Measurements from ENCODE around the gene LAP3.
A peak's percentile ranks its signal among the peaks of the same experiment; 100 is the strongest.
"Not testable (repeated sequence)": the region's sequence is repeated elsewhere in the genome, so short reads cannot be mapped to it uniquely, and the experiment has no call there.

LAP3 gene

DNA sequence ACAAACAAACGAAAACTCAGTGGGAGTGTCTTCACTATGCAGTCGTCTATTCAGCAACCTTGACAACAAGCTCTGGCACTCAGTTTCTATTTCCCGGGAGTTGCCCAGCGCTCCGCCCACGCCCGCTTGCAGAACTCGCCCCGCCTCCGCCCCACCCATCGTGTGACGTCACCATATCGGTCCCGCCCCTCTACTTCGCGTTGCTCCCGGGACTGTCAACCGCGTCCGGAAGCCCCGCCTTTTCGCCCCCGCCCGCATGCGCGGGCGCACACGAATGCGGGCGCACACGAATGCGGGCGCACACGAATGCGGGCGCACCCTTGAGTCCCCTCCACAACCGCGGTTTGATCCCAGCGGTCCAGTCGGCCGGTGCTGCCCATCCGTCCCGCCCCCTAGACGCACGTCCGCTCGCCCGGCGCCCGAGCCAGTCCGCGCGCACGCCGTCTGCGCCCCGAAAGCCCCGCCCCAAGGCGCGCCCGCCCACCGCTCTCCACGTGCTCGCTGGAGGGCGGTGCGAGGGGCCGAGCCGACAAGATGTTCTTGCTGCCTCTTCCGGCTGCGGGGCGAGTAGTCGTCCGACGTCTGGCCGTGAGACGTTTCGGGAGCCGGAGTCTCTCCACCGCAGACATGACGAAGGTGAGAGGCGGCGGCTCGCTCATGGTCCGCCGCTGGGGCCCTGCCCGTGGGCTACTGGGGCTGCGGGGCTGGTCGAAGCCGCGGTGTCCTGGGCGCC is at the start of gene LAP3:
Gene LAP3, plus strand, starts transcription at position 267 of the 733 bp plus-strand sequence. Its CDS starts 268 bp downstream, at position 535.
- DNase-seq: peak; percentile 95

DNA sequence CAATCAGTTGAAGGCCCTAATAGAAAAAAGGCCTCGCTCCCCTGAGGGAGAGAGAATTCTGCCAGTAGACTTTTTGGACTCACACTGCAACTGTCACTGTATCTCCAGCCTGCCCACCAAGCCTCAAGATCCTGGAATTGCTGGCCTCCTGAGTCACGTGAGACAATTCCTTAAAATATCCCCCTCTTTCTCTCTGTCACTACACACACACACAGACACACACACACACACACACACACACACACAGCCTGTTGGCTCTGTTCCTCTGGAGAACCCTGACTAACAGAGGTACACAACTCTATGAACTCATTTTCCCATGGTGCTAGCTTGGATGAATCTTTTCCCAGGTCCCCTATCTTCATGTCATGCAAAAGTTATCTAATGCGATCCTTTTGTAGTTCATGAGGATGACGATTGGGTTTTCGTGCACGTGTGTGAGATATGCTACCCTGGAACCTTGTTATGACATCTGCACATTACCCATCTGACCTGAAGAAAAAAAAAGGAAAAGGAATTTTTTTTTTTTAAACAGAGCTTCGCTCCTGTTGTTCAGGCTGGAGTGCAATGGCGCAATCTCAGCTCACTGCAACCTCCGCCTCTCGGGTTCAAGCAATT is 48.3 kb upstream of the LAP3 start:
- no peak for DNase-seq

DNA sequence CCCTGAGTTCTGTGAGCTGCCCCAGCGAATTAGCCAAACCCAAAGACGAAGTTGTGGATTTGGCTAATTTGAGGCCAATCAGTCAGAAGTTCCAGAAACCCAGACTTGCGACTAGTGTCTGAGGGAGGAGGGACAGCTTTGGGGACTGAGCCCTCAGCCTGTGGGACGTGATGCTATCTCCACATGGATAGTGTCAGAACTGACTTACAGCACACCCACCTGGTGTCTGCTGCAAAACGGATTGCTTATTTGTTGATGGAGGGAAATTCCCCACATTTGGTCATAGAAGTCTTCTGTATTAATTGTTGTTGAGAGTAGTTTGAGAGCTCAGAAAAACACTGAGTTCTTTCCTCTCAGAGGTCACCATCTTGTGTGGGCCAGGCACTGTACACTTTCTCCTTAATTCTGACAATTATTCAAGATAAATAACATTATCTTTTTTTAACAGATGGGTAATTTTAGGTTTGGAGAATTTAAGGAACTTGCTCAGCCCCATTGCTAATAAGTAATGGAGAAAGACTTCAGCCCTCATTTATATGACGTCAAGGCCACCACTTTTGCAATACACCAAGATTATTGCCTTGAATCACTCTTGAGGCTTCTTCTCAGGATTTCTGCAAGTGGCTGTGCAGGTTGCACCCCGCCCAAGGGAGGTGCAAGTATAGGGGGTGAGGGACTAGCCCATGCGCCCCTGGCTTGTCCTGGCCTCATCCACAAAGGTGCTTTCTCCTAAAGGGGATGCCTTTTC is 45.3 kb upstream of the LAP3 start:
- DNase-seq: no peak

DNA sequence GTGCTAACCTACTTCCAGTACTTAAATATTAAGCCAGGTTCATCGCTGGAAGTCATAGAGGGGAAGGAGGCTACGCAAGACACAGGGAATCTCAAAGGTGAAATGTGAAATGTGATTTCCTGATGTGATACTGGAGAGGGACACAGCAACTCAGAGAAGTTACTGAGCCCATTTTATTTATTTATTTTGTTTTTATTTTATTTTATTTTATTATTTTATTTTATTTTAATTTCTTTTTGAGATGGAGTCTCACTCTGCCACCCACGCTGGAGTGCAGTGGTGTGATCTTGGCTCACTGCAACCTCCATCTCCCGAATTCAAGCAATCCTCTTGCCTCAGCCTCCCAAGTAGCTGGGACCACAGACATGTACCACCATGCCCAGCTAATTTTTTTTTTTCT is 42.3 kb upstream of the LAP3 start:
- no peak for DNase-seq

DNA sequence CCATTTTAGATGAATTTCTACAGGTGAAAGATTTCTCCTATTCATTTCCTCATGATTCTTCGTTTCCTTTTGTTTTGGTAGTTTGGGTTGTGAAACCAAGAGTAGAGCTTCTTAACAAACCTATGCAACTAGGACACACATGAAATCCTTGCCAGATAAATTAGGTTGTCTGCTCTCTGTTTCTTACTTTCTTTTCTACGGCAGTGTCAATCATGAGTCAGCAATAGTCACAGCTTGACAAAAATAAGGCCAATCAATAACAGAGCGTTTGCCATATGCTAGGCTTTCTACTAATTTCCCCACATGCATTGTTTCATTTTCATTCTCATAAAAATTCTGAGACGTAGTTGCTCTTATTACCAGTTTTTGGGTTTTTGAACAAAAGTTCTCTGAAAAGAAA is 41.8 kb upstream of the LAP3 start:
- no peak for DNase-seq

DNA sequence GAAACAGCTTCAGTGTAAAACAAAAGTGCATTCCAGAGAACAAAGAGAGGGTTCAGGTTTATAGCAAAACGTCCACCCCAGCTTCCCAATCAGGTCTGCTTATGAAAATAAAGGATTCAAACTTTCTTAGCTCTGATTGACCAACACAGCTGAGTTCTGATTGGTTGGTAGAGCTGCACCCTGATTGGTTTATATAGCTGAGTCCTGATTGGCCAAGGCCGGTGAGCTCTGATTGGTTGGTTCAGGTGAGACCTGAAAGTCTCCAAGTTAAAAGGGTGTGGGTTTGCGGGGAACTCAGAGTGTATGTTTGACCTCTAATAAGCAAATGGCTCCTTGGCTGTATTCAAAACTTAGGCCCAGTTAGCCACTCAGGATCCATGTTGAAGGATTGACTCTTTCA is 41.1 kb upstream of the LAP3 start:
- DNase-seq: no peak

DNA sequence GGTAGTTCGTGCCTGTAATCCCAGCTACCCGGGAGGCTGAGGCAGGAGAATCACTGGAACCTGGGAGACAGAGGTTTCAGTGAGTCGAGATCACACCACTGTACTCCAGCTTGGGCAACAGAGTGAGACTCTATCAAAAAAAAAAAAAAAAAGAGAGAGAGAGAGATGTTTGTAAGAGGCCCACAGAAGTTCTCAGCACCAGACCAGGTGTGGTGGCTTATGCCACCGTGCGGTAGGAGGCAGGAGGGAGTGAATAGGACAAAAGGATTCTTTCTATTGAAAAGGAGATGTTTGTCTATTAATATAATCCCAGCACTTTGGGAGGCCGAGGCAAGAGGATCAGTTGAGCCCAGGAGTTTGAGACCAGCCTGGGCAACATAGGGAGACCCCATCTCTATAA is 39.9 kb upstream of the LAP3 start:
- DNase-seq: not testable (repeated sequence)

DNA sequence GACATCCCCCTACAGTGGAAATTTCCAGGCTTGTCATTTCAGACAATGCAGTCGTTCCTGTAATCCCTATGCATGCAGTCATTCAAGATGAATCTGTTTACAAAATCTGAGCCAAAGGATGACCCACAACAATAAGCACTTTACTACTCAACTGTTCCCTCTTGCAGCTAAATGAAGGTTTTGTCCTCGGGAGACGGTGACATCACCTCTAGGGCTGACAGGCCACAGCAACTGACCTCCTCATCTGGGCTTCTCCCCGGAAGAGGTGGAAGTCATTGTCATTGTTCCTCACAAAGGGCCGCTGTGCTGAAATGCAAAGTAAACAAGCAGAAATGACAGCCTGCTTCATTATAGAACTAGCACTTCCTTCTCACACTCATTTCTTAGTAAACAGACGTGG is 32.8 kb upstream of the LAP3 start:
- no peak for DNase-seq

DNA sequence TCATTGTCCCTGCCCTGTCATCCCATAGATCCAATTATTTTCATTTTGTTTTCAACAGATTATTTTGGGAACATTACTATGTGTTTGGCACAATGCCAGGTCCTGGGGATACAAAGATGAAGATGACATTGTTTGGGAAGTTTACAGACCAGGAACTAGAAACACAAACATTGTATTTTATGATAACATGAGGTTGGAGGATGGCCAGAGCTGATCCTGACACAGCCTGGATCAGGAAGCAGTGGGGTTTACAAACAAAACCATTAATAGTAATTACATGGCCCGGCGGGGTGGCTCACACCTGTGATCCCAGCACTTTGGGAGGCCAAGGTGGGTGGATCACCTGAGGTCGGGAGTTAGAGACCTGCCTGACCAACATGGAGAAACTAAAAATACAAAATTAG is 32.2 kb upstream of the LAP3 start:
- no peak for DNase-seq

DNA sequence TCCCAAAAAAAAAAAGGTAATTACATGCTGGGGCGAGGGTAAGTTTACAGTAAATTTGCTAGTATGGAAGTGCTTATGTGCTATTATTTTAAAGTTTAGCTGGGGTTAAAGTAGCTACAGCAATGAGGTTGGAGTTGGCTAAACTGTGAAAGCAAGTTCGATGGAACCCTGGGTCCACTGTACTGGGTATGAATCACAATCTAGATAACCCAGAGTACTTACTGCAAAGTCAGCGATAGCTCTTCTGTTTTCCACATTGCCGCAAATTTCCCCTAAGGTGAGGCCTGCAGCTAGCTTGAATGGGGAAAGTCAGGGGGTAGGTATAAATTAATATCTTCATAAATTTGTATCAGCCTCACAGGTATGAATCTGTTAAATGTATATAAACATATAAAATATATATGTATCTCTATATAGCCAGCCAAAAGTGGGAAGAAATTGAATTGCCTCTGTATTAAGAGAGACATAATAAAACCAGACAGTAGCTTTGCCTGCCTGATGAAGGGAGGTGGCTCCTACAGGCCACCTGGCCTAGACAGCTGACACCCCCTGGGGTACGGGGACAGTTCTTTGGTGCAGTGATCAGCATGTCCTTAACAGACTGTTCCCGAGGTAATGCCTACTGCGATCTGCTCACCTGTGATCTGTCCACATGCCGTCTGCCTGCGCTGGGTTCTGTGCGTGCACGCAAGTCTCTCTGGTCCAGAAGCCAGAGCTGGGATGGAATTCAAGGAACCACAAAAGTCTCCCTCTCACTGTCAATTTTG is 31.4 kb upstream of the LAP3 start:
- no peak for DNase-seq

DNA sequence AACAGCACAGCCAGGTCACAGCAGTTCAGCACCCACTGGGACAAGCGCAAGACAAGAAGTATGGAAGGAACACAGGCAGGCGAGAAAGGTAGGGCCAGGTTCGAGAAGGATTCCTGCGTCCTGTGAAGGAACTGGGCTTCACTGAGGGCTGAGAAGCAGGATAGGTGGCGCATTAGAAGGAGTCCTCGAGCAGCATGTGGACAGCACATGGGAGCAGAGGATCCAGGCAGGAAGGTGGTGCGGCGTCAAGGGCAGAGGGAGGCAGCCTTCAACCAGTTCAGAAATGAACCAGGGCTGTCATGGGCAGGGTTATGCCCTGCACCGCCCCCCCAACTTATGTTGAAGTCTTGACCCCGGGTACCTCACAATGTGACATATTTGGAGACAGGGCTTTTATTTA is 30.8 kb upstream of the LAP3 start:
- no peak for DNase-seq

DNA sequence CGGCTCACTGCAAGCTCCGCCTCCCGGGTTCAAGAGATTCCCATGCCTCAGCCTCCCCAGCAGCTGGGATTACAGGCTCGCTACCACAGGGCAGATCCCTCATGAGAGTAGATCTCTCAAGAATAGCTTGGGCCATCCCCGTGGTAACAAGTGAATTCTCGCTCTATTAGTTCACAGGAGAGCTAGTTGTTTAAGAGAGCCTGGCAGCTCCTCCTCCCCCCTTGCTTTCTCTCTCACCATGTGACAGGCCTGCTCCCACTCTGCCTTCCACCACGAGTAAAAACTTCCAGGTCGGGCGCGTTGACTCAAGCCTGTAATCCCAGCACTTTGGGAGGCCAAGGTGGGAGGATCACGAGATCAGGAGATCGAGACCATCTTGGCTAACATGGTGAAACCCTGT is 30.3 kb upstream of the LAP3 start:
- DNase-seq: no peak

DNA sequence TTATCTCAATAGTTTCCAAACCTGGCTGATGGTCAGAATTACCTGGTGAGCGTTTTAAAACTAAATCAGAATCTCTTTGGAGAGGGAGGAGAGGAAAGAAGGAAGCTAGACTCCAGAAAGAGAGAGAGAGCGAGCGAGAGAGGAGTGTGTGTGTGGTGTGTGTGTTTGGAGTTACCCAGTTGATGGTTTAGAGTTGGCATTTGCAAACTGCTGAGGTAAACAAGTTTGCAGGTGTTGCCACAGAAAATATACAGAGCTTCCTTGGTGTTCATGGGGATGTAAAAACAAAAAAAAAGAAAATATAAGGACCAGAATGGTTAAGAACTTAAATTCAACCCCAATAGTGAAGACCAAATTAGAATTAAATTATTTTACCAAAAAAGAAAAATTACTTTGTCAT is 26.4 kb upstream of the LAP3 start:
- DNase-seq: no peak

DNA sequence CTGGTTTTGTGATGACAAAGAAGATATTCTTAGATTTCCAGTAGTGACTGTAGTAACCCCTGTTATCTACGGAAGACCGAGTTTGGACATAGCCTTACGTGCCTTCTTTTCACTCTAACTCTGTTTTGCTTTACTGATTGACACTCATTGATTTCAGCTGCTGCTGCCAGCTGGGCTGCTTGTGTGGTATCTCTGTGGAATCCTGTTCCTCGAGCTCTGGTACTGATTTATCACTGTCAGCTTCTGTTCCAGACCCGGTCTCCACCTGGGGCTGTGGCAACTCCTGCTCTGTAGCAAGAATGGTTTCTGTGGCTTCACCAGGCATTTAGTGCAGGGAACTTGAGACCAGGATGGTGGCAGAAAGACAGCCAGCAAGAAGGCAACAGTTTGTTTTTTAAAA is 24.6 kb upstream of the LAP3 start:
- DNase-seq: no peak

DNA sequence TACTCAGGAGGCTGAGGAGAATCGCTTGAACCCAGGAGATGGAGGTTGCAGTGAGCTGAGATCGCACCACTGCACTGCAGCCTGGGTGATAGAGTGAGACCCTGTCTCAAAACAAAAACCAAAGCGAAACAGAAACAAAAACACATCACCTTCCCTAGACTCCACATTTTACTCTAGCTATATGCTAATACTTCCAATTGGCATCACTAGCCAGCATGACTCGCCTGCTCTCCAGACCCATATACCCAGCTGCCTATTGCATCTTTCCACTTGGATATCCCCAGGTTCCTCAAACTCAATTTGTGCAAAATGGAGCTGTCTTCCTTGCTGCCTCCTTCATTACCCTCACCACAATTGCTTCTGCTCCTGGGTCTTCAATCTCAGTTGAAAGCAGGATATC is 22.4 kb upstream of the LAP3 start:
- no peak for DNase-seq

DNA sequence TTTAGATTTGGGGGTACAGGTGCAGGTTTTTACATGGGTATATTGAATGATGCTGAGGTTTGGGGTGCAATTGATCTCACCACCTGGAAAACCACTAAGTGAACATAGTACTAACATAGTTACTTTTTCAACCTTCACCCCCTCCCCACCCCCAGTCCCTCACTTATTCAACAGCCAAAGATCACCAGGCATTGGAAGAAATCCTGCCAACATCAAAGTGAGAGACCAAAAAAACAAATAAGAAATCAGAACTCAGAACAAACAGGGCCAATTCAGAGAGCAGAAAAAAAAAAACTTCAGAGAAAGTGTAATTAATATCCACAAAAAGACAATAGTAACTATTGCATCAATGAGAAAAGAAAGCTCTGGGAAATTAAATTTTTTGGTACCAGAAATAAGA is 20.5 kb upstream of the LAP3 start:
- DNase-seq: no peak

DNA sequence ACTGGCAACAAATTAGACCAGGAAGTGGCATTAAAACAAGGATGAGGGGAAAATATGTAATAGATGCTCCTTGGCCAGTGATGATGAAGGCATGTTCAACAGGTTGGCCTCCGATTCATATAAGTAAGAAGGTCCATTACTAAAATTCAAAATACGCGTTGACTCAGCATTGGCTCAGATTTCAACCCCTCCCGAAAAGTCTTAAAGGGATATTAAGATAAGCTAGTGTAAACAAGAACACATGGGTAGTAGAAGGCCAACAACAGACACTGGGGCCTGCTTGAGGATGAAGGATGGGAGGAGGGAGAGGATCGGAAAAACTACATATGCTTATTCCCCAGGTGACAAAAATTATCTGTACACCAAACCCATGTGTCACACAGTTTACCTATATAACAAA is 19.1 kb upstream of the LAP3 start:
- no peak for DNase-seq

DNA sequence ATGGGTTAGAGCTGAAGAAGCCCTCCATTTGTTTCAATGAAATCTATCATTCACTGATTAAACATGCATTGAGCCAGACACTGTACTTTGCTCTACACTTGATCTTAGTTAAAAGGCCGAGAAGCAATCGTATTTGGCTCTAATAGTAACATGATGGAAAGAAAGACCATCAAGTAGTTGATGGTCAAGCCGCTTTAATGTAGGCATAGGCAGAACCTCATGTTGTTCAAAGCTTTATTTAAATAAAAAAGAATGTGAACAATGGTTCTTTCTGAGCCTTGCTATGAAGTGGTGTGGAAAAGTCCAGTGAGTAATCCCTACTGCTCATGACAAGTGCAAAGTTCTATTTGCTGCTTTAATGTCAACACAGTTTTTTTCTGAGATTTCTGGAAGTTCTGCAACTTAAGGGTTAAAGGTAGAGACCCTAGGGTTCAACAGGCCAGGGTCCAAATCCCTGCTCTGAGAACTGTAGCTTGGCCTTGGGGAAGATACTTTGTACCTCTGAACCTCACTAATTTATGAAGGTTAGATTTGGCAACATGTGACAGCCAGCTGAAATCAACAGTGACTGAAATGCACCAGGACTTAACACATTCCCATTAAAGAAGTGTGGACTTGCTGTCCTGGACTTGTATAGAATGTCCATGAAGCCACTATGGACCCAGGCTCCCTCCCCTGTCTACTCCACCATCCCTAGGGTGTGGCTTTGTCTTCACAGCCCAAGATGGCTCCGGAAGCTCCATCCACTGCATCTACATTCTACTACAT is 17.9 kb upstream of the LAP3 start:
- DNase-seq: no peak

DNA sequence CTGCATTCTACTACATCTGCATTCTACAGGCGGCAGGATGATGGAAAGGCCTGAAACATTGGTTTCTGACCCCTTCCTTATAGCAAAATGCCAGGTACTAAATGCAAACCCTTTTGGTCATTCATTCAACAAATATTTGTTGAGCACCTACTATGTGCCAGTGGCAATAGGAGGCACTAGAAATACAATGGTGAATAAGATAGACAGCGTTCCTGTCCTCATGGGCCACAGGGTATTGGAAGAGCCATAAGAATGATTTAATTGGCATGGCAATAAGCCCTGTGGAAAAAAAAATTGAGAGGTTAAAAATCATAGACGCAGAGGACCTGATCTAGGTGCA is 17.3 kb upstream of the LAP3 start:
- no peak for DNase-seq

DNA sequence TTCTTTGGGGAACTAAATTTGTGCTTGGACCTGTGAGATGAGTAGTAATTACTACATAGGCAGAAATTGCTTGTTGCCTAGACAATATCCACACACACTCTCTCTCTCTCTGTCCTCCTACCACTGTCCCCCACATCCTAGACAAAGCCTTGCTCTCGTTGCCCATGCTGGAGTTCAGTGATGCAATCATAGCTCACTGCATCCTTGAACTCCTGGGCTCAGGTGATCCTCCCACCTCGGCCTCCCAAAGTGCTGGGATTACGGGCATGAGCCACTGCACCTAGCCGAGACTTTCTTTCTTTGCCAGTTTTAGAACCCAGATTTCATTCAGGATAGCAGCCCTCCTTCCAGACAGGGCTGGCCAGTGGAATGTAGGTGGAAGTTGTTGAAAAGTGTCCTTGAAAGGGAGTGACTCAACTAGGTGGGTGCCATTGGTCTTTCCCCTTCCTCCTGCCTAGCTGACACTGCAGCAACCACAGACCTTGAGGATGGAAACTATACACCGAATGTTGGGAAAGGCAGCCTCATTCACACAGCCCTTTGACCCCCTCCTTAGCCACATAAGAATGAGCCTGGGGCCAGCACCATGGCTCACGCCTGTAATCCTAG is 16.8 kb upstream of the LAP3 start:
- no peak for DNase-seq

DNA sequence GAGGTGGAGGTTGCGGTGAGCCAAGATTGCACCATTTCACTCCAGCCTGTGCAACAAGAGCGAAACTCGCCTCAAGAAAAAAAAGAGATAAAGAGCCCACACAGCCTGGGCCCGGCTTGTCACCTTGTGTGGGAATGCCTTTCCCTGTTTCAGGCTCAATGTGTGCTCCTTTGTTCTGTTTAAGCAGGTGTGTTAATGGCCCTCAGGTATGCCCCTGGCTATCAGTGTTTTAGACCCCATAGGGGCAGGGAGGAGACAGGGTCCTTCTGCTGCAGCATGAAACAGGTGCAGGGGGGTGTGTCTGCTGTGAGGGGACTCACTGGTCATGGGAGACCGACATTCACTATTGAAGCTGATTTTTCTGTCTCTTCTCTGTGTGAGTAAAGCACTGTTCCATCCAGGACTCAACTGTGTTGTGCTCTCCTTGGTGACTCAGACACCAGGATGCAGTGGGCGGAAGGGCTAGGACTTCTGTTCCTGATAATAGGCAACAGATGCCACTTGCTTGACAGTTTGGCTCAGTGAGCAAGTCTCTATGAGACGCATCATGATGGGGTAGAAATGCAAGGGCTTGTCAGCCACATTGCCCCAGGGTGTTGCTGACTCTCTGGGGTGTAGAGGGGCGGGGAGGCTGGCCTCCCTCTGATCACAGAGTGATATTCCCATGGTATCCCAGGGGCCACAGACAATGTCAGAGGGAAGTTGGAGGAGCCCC is 15.6 kb upstream of the LAP3 start:
- no peak for DNase-seq

DNA sequence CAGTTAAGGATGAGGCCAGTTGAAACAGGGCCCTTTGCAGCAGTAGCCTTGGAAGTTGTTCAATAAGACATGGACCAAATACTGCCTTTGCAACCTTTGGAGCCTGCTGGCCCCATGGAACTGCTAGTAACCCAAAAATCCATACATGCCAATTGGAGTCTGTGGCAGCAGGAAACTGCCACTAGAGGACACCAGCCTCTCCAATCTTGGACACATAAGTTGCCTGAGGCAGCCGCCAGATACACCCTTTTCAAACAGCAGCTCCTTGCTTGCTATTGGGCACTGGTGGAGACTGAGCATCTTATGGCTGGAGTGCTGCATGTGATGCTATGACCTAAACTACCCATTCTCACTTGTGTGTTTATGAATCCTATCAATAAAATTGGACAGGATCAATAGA is 14.8 kb upstream of the LAP3 start:
- DNase-seq: no peak
